Measurements from ENCODE around the gene IL4R.
A peak's percentile ranks its signal among the peaks of the same experiment; 100 is the strongest.

Gene IL4R

DNA sequence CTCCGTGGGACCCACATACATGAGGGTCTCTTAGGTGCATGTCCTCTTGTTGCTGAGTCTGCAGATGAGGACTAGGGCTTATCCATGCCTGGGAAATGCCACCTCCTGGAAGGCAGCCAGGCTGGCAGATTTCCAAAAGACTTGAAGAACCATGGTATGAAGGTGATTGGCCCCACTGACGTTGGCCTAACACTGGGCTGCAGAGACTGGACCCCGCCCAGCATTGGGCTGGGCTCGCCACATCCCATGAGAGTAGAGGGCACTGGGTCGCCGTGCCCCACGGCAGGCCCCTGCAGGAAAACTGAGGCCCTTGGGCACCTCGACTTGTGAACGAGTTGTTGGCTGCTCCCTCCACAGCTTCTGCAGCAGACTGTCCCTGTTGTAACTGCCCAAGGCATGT lies 50.0 kb downstream of the IL4R start:
- H3K27ac ChIP-seq (ENCODE audit: low read depth in 2 of 2, low read length in 2 of 2), result peak overlapping the region; percentile 61 to 70

DNA sequence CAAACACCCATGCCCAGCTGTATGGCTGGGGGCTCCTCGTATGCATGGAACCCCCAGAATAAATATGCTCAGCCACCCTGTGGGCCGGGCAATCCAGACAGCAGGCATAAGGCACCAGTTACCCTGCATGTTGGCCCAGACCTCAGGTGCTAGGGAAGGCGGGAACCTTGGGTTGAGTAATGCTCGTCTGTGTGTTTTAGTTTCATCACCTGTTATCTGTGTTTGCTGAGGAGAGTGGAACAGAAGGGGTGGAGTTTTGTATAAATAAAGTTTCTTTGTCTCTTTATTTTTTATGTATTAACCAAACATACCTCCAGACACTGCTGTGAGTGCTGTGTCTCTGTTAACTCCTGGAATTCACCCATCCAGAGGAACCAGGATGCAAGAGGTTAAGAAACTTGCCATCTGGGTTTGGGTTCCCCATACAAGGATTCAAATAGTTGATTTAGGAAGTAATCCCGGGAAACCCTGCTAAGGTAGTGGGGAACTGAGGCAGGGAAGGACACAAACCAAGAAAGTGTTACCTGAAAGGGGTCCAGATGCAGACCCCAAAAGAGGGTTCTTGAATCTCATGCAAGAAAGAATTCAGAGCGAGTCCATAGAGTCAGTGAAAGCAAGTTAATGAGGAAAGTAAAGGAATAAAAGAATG lies 50.8 kb downstream of the IL4R start:
- no peaks in the 10 kb centered on the region for H3K9me3 ChIP-seq (ENCODE audit: control insufficient read depth in 2 of 2, low read length in 2 of 2)
- peaks cover 0 to 2% of the 10 kb centered on the region in 2 donors for H3K27me3 ChIP-seq (ENCODE audit: control insufficient read depth in 2 of 2, insufficient read depth in 2 of 2, low read length in 2 of 2)
- H3K4me3 ChIP-seq (ENCODE audit: low read length in 2 of 2), result no peak overlapping the region
- no peak overlapping the region for H3K9ac ChIP-seq (ENCODE audit: low read depth in 1 of 2, low read length in 2 of 2)
- H3K27ac ChIP-seq (ENCODE audit: low read depth in 2 of 2, low read length in 2 of 2), result peak overlapping the region; percentile 61 to 70
- H3K36me3 ChIP-seq (ENCODE audit: control insufficient read depth in 2 of 2, insufficient read depth in 2 of 2, low read length in 2 of 2), result peaks cover 28 to 33% of the 10 kb centered on the region in 2 donors
- peaks cover 11 to 23% of the 10 kb centered on the region in 2 donors for H3K4me1 ChIP-seq (ENCODE audit: control insufficient read depth in 2 of 2, insufficient read depth in 2 of 2, low read length in 2 of 2)

More for the DNA sequence above, 50.0 kb downstream of the IL4R start:
- H3K9ac ChIP-seq (ENCODE audit: low read depth in 1 of 2, low read length in 2 of 2), result no peak overlapping the region
- H3K4me3 ChIP-seq (ENCODE audit: low read length in 2 of 2), result no peak overlapping the region
- H3K9me3 ChIP-seq (ENCODE audit: control insufficient read depth in 2 of 2, low read length in 2 of 2), result no peaks in the 10 kb centered on the region
- H3K27me3 ChIP-seq (ENCODE audit: control insufficient read depth in 2 of 2, insufficient read depth in 2 of 2, low read length in 2 of 2), result peaks cover 0 to 2% of the 10 kb centered on the region in 2 donors
- H3K36me3 ChIP-seq (ENCODE audit: control insufficient read depth in 2 of 2, insufficient read depth in 2 of 2, low read length in 2 of 2), result peaks cover 35 to 40% of the 10 kb centered on the region in 2 donors
- peaks cover 11 to 23% of the 10 kb centered on the region in 2 donors for H3K4me1 ChIP-seq (ENCODE audit: control insufficient read depth in 2 of 2, insufficient read depth in 2 of 2, low read length in 2 of 2)

DNA sequence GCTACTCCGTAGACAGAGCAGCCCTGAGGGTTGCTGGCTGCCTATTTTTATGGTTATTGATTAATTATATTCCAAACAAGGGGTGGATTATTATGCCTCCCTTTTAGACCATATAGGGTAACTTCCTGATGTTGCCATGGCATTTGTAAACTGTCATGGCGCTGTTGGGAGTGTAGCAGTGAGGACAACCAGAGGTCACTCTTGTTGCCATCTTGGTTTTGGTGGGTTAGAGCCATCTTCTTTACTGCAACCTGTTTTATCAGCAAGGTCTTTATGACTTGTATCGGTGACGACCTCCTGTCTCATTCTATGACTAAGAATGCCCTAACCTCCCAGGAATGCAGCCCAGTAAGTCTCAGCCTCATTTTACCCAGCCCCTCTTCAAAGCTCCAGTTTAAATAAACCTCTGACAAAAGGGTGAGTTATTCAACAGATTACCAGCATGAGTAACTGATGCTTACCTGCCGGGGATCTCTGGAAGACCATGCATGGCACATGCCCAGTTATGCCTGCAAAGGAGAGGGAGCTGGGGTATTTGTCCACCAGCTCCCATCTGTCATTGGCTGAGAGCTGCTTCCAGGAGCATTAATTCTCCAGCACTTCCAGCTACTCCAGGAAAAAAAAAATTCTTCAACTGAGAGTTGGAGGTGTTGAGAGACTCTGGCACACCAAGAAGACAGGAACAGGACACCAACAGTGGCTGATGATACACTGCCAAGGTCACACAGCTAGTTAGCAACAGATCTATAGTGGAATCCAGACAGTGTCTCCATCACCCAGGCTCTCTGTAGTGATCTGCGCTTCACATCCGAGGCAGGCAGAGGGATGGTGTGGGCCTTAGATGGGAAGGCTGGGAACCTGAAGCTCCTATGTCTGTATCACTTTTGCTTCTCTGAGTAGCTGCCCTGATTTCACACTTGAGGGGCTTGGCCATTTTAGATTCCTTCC lies 51.6 kb downstream of the IL4R start:
- peaks cover 27% of the 10 kb centered on the region in 2 donors for H3K36me3 ChIP-seq (ENCODE audit: control insufficient read depth in 2 of 2, insufficient read depth in 2 of 2, low read length in 2 of 2)
- peaks cover 11 to 23% of the 10 kb centered on the region in 2 donors for H3K4me1 ChIP-seq (ENCODE audit: control insufficient read depth in 2 of 2, insufficient read depth in 2 of 2, low read length in 2 of 2)
- H3K9me3 ChIP-seq (ENCODE audit: control insufficient read depth in 2 of 2, low read length in 2 of 2), result no peaks in the 10 kb centered on the region
- peaks cover 0 to 2% of the 10 kb centered on the region in 2 donors for H3K27me3 ChIP-seq (ENCODE audit: control insufficient read depth in 2 of 2, insufficient read depth in 2 of 2, low read length in 2 of 2)
- H3K4me3 ChIP-seq (ENCODE audit: low read length in 2 of 2), result no peak overlapping the region
- H3K9ac ChIP-seq (ENCODE audit: low read depth in 1 of 2, low read length in 2 of 2), result no peak overlapping the region
- peak overlapping the region; percentile 16 to 24 for H3K27ac ChIP-seq (ENCODE audit: low read depth in 2 of 2, low read length in 2 of 2)

DNA sequence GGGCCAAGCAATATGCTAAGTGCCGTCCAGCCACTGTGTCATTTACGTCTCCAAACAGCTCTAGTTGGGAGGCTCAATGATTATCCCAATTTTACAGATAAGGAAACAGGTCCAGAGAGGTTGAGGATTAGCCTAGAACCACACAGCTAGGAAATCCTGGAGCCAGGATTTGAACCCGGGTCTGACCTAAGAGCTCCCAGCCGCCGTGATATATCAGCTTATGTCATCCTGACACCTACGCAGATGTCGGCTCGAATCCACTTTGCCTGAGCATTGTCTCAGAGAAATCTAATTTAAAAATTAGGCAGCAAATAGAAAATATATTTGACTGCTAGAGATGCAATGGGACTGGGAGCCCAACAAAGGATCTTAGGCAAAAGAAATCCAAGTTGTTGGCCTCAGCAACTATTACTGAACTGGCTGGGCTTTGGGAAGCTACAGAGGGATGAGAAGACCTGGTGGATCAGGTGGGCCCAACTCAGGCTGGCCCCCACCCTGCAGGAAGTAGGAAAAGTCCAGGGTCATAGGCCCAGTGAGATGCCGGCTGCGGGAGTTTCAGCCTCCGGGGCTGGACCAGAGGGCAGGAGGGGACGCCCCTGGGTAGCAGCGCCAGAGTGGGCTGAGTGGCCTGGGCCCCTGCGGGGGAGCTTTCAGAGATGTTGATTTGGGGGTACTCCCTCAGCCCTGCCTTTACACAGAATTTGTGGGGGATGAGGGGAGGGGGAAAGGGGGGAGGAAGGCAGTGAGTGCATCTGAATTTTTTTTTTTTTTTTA lies 53.1 kb downstream of the IL4R start:
- Histone ChIP-seq H3K4me1 (ENCODE audit: control insufficient read depth in 2 of 2, insufficient read depth in 2 of 2, low read length in 2 of 2) (peaks cover 11 to 23% of the 10 kb centered on the region in 2 donors), H3K27me3 (ENCODE audit: control insufficient read depth in 2 of 2, insufficient read depth in 2 of 2, low read length in 2 of 2) (peaks cover 0 to 2% of the 10 kb centered on the region in 2 donors), H3K4me3 (ENCODE audit: low read length in 2 of 2) (no peak overlapping the region), H3K9ac (ENCODE audit: low read depth in 1 of 2, low read length in 2 of 2) (no peak overlapping the region), H3K9me3 (ENCODE audit: control insufficient read depth in 2 of 2, low read length in 2 of 2) (no peaks in the 10 kb centered on the region), H3K36me3 (ENCODE audit: control insufficient read depth in 2 of 2, insufficient read depth in 2 of 2, low read length in 2 of 2) (peaks cover 16 to 20% of the 10 kb centered on the region in 2 donors), H3K27ac (ENCODE audit: low read depth in 2 of 2, low read length in 2 of 2) (peak overlapping the region; percentile 21 to 81)

DNA sequence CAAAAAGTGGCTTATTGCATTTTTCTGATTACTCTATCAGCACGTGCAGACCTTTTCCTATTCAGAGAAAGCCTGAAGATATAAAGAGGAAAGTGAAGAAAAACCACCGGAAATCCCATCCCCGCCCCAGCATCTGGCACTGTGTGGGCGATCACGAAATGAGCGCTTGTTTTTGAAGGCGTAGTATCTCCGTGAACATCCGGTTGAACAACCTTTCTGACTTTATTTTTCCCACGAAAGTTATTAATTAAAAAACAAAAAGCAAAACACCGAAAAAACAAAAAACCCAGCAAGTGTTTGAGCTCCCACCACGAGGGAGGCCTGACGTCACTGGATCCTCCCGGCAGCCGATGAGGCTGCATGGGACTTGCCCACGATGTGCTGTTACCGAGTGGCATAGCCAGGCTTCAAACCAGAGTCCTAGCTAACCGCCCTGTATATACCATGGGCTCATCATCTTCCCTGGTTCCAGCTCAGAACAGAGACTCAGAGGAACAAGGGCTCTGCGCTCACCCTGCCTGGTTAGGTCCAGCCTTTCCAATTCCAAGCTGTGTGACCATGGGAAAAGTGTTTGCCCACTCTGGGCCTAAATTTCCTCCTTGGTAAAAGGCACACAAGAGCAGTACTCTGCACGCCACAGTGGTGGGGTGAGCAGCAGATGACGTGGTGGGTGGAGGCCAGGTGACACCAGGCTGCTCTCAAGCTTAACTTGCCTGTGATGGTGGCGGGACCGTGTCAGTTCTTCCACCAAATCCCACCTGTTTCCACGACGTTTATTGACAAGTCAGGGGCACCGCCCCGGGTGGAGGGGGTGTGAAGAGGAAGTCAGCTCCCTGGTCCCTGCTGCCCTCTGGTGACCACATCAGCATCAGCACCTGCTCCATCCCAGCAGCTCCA lies 53.9 kb downstream of the IL4R start:
- Histone ChIP-seq H3K4me1 (ENCODE audit: control insufficient read depth in 2 of 2, insufficient read depth in 2 of 2, low read length in 2 of 2) (peaks cover 11 to 23% of the 10 kb centered on the region in 2 donors), H3K9ac (ENCODE audit: low read depth in 1 of 2, low read length in 2 of 2) (peak overlapping the region; percentile 50 to 60), H3K4me3 (ENCODE audit: low read length in 2 of 2) (peak overlapping the region; percentile 31 to 68), H3K27ac (ENCODE audit: low read depth in 2 of 2, low read length in 2 of 2) (peak overlapping the region; percentile 52 to 81), H3K36me3 (ENCODE audit: control insufficient read depth in 2 of 2, insufficient read depth in 2 of 2, low read length in 2 of 2) (peaks cover 8 to 12% of the 10 kb centered on the region in 2 donors), H3K27me3 (ENCODE audit: control insufficient read depth in 2 of 2, insufficient read depth in 2 of 2, low read length in 2 of 2) (peaks cover 0 to 2% of the 10 kb centered on the region in 2 donors), H3K9me3 (ENCODE audit: control insufficient read depth in 2 of 2, low read length in 2 of 2) (no peaks in the 10 kb centered on the region)

DNA sequence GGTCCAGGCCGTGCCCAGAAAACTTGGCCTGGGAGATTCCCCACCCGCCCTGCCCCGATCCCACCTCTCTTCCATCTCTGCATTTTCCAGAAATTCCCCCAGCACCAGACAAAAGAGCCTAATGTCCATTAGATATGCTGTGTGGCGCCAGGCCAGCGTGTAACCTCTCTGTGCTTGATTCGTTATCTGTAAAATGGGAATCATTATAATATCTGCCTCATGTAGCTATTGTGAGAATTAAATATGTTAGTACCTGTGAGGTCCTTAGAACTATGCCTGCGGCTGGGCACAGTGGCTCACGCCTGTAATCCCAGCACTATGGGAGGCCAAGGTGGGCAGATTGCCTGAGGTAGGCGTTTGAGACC lies 54.6 kb downstream of the IL4R start:
- Histone ChIP-seq H3K9me3 (ENCODE audit: control insufficient read depth in 2 of 2, low read length in 2 of 2) (no peaks in the 10 kb centered on the region), H3K27ac (ENCODE audit: low read depth in 2 of 2, low read length in 2 of 2) (peak overlapping the region in 1 of 2 donors; percentile 81), H3K4me3 (ENCODE audit: low read length in 2 of 2) (no peak overlapping the region), H3K27me3 (ENCODE audit: control insufficient read depth in 2 of 2, insufficient read depth in 2 of 2, low read length in 2 of 2) (peaks cover 0 to 2% of the 10 kb centered on the region in 2 donors), H3K36me3 (ENCODE audit: control insufficient read depth in 2 of 2, insufficient read depth in 2 of 2, low read length in 2 of 2) (peaks cover 2 to 6% of the 10 kb centered on the region in 2 donors), H3K9ac (ENCODE audit: low read depth in 1 of 2, low read length in 2 of 2) (no peak overlapping the region), H3K4me1 (ENCODE audit: control insufficient read depth in 2 of 2, insufficient read depth in 2 of 2, low read length in 2 of 2) (peaks cover 11 to 20% of the 10 kb centered on the region in 2 donors)

DNA sequence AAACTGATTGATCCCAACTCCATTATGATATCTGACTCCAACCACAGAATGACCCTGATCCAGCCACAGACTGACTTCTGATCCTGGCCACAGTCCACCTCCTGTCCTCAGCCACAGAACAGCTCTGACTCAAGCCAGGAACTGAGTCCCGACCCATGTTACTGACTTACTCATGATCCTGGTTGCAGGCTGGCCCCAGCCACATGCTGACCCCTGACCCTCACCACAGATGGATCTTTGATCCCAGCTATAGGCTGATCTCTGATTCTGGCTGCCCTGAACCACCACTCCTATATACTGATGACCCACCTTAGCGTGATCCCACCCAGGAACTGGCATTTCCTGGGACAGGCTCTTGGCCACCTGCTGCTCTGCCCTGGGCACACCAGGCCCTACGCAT lies 56.0 kb downstream of the IL4R start:
- Histone ChIP-seq H3K9me3 (ENCODE audit: control insufficient read depth in 2 of 2, low read length in 2 of 2) (no peaks in the 10 kb centered on the region), H3K4me1 (ENCODE audit: control insufficient read depth in 2 of 2, insufficient read depth in 2 of 2, low read length in 2 of 2) (peaks cover 9% of the 10 kb centered on the region in 2 donors), H3K27ac (ENCODE audit: low read depth in 2 of 2, low read length in 2 of 2) (no peak overlapping the region)

DNA sequence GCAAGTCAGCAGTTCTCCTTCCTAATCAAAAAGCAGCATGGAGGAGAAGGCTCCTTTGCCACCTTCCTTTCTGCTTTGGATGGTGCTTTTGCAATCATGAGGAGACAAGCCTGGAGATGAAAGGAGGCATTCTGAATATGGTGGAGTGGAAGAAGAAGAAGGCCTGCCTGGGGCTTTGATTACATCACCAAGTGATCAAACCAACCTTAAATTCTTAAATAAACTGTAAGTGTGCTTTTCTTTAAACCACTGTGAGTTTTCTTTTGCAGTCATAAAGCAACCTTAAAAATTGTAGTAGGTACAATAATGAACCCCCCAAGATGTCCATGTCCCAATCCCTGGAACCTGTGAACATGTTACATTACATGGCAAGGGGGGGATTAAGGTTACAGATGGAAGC lies 56.5 kb downstream of the IL4R start:
- H3K9me3 ChIP-seq (ENCODE audit: control insufficient read depth in 2 of 2, low read length in 2 of 2), result no peaks in the 10 kb centered on the region
- no peaks in the 10 kb centered on the region for H3K36me3 ChIP-seq (ENCODE audit: control insufficient read depth in 2 of 2, insufficient read depth in 2 of 2, low read length in 2 of 2)
- peaks cover 7 to 12% of the 10 kb centered on the region in 2 donors for H3K4me1 ChIP-seq (ENCODE audit: control insufficient read depth in 2 of 2, insufficient read depth in 2 of 2, low read length in 2 of 2)
- H3K27ac ChIP-seq (ENCODE audit: low read depth in 2 of 2, low read length in 2 of 2), result no peak overlapping the region
- peaks cover 0 to 2% of the 10 kb centered on the region in 2 donors for H3K27me3 ChIP-seq (ENCODE audit: control insufficient read depth in 2 of 2, insufficient read depth in 2 of 2, low read length in 2 of 2)
- H3K4me3 ChIP-seq (ENCODE audit: low read length in 2 of 2), result no peak overlapping the region
- no peak overlapping the region for H3K9ac ChIP-seq (ENCODE audit: low read depth in 1 of 2, low read length in 2 of 2)

More for the DNA sequence above, 56.0 kb downstream of the IL4R start:
- Histone ChIP-seq H3K9ac (ENCODE audit: low read depth in 1 of 2, low read length in 2 of 2) (no peak overlapping the region), H3K27me3 (ENCODE audit: control insufficient read depth in 2 of 2, insufficient read depth in 2 of 2, low read length in 2 of 2) (peaks cover 0 to 2% of the 10 kb centered on the region in 2 donors), H3K36me3 (ENCODE audit: control insufficient read depth in 2 of 2, insufficient read depth in 2 of 2, low read length in 2 of 2) (no peaks in the 10 kb centered on the region), H3K4me3 (ENCODE audit: low read length in 2 of 2) (no peak overlapping the region)

DNA sequence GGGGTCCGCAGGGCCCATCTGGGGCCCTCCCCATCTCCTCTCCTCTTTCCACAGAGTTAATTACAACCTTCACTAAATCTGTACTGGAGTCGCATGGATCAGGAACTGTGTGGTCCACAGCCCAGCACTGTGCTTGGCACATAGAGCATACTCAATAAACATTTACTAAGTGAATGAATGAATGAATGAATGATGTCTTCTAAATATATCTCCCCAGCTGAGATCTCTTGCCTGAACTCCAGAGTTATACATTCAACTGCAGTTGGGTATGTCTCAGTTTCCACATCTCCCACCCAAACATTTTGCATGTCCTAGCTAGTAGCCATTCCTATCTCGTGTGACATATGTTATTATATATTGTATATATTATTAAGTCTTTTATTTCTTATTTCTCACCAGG lies 59.5 kb downstream of the IL4R start:
- peaks cover 0 to 4% of the 10 kb centered on the region in 2 donors for H3K4me1 ChIP-seq (ENCODE audit: control insufficient read depth in 2 of 2, insufficient read depth in 2 of 2, low read length in 2 of 2)
- no peaks in the 10 kb centered on the region for H3K36me3 ChIP-seq (ENCODE audit: control insufficient read depth in 2 of 2, insufficient read depth in 2 of 2, low read length in 2 of 2)
- H3K27me3 ChIP-seq (ENCODE audit: control insufficient read depth in 2 of 2, insufficient read depth in 2 of 2, low read length in 2 of 2), result peaks cover 0 to 3% of the 10 kb centered on the region in 2 donors
- no peak overlapping the region for H3K27ac ChIP-seq (ENCODE audit: low read depth in 2 of 2, low read length in 2 of 2)
- H3K9ac ChIP-seq (ENCODE audit: low read depth in 1 of 2, low read length in 2 of 2), result no peak overlapping the region
- H3K9me3 ChIP-seq (ENCODE audit: control insufficient read depth in 2 of 2, low read length in 2 of 2), result no peaks in the 10 kb centered on the region
- H3K4me3 ChIP-seq (ENCODE audit: low read length in 2 of 2), result no peak overlapping the region

Data from mucosa of rectum (tissue), 2 donors.